HCT116 (cell line): ENCODE results near the gene SBF2.

Experiments
- EZH2phosphoT487 ChIP-seq: fragments of 200-600 bp; IDR thresholded peaks from 2 replicates; pipeline ENCODE4 v1.6.1; 2018; ENCODE audit warnings: antibody characterized with exemption, borderline replicate concordance
- POLR2A ChIP-seq: IDR thresholded peaks from 2 replicates; pipeline ENCODE4 v1.7.0; 2011; ENCODE audit warnings: borderline replicate concordance; ENCODE audit not compliant: insufficient read depth, insufficient read length; ENCODE audit errors: extremely low read depth
- REST ChIP-seq: IDR thresholded peaks from 2 replicates; pipeline ENCODE4 v1.6.1; 2012; ENCODE audit warnings: low read depth
- YY1 ChIP-seq: IDR thresholded peaks from 2 replicates; pipeline ENCODE4 v1.6.1; 2011; ENCODE audit warnings: low read length, low read depth, moderate library complexity, mild to moderate bottlenecking; ENCODE audit not compliant: insufficient replicate concordance; ENCODE audit errors: extremely low read depth

GRCh38 chr11:9851366-9851765 is 442.7 kb downstream of the SBF2 start:
- no peak for TF ChIP-seq EZH2phosphoT487
- no peak for TF ChIP-seq POLR2A
- TF ChIP-seq YY1, result no peak
- no peak for TF ChIP-seq REST
